HG03108 (cell line): Measurements from ENCODE around the gene CEP152.

Experiments used
- ATAC-seq: cut with Tn5 transposase; IDR thresholded peaks from one replicate; pipeline ENCODE4 v1.9.1; 2021; ENCODE audit warnings: moderate library complexity; ENCODE audit not compliant: unreplicated experiment

Gene CEP152

DNA sequence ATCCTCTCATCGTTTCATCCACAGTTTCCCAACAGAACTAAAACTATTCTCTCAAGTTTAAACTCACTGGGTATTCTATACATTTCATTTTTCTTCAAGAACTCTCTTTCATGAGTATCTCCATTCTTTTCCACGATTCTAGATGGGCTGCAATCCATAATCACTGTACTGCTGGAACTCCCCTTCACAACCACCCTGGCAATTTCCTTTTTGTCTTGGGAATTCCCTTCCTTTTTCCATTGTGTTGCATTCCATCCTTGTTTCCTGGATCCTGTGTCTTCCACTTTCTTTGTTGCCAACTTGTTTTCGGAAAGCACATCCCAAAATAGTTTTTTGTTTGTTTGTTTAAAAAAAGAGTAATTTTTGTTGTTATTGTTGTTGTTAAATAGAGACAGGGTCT is 98.3 kb downstream of the CEP152 start:
- ATAC-seq = no peak

DNA sequence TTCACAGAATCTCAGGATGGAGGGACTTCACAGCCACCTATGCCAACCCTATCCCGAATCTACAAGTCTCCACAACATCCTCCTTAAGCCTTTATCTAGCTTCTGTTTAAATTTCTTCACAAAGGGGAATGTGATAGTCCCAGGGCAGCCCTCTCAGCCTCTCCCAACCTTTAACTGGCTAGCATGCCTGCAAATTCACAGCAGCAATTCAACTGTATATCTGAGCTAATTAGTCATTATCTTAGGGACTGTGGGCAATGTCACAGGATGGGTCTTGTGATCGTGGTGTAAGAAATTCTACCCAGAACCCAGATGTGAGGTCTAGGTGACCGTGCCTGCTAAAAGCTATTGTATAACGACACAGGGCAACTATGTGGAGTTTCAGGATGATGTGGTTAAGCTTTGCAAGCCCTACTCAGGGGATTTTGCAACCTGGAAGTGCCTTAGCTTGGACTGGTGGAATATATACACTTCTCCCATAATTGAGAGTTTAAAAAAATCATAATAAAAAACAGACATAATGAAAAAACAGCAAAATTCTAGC is 99.8 kb downstream of the CEP152 start:
- ATAC-seq = no peak

DNA sequence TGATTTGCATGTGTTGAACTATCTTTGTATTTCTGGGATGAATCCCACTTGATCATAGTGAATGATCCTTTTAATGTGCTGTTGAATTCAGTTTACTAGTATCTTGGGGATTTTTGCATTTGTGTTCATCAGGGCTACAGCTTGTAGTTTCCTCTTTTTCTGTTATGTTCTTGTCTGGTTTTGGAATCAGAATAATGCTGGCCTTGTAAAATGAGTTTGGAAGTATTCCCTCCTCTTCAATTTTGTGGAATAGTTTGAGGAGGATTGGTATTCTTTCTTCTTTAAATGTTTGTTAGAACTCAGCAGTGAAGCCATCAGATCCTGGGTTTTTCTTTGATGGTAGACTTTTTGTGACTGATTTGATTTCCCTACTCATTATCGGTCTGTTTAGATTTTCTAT is 102.2 kb downstream of the CEP152 start:
- ATAC-seq = no peak

DNA sequence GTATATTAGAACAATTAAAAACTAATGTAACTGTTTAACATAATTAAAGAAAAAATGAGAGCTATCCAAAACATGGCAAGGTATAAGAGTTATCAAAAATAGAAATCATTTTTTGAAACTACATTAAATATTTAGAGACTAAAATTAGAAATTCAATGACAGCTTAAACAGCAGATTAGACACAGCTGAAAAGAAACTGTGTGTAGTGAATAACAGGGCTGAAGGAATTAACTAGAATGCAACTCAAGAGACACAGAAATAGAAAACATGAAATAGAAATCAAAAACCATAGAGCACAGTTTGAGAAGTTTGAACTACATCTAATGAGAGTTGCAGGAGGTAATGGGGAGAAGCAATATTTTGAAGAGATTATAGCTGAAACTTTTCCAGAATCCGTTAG is 105.5 kb downstream of the CEP152 start:
- ATAC-seq = no peak

DNA sequence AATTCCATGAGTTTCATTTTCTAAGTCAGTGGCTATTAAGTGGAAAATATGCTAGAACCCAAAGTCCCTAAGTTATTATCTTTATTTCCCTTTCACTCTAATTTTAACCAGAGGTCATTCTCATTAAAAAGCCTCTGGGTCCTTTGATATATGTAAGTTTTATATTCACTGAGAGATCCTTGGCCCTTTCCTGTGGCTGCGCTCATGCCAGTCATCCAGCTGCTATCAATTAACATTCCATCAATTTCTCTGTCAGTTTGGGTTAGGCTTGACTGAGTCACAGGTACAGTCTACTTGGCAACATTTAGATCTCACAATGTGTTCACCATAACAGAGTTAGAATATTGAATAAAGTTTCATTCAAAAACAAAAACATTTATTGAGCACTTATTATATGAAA is 107.3 kb downstream of the CEP152 start:
- ATAC-seq = no peak

DNA sequence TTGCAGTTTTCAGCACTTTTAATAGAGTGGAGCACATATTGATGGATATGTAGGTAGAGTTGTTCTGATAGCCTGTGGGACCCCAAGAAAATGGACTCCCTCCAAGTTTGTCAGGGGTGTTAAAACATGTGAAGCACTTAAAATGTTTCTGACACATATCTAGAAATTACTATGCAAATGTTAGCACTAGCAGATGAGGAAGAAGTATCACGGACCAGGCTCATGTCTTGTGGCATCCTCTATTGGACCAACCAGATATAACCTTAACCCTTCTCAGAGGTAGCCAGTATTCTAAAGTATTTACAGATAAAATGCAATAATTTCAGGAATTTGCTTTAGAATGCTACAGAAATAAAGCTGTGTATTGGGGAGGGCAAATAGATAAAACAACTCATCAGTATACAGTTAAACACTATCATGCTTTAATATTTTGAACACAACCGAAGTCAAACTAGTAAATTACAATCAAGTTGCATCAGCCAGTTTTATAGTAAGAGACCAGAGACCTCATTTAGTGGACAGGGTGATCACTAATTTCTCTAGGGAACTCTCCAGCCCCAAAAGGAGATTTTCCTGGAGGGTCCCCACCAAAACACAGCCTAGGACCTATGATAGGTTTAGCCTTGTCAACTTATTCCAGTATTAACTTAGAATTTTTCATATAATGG is 108.2 kb downstream of the CEP152 start:
- no peak for ATAC-seq

DNA sequence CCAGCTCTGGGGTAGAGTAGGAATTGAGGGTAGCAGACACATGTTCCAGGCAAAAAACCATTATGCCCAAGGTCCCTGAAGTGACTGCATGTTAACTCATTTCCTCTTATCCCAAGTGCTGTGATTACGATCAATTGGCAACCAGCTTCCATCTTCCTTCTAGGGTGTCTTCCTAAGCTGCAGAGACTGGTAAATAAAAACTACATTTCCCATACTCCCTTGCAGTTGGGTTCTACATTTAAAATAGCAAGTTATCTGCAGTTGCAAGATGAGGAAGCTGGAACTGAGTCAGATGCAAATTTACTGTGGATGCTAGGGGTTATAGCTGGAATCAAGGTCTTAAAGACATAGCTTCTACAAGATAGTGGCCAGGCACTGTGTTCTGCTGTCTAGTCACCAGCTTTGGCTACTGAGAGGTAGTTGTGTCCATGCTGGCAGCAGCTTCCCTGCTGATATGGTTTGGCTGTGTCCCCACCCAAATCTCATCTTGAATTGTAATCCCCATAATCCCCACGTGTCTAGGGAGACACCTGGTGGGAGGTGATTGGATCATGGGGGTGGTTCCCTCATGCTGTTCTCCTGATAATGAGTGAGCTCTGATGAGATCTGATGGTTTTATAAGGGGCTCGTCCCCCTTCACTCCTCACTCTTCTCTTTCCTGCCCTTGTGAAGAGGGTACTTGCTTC is 114.1 kb downstream of the CEP152 start:
- no peak for ATAC-seq

DNA sequence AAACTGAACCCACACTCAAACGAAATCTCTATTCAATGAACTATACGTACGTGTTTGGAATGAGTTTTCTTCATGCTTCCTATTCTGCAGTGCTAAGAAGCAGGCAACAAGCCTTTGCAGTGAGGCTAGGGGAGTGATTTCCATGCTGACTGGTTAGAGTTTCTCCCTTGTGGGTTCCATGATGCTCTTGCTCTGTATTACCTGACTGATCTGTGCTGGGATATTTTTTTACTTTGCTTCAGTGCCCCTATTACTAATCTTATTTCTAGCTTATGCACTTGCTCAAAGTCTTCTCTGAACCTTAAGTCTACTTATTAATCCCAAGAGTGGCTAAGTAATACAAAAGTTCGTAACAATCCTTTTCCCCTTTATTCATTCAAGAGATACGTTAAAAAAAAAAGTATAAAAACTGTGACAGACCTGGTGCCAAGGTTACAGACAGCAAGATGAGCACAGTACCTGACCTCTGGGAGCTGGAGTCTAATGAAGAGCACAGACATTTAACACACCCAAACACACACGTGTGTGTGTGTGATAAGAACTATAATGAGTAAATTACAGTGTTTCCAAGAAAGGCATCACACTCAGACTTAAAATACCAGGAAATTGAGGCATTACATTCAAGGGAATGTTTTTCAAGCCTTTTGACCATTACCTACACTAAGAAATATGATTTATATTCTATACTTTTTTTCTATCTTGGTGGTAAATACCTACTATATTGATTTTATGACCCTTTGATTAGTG is 114.9 kb downstream of the CEP152 start:
- ATAC-seq = no peak

DNA sequence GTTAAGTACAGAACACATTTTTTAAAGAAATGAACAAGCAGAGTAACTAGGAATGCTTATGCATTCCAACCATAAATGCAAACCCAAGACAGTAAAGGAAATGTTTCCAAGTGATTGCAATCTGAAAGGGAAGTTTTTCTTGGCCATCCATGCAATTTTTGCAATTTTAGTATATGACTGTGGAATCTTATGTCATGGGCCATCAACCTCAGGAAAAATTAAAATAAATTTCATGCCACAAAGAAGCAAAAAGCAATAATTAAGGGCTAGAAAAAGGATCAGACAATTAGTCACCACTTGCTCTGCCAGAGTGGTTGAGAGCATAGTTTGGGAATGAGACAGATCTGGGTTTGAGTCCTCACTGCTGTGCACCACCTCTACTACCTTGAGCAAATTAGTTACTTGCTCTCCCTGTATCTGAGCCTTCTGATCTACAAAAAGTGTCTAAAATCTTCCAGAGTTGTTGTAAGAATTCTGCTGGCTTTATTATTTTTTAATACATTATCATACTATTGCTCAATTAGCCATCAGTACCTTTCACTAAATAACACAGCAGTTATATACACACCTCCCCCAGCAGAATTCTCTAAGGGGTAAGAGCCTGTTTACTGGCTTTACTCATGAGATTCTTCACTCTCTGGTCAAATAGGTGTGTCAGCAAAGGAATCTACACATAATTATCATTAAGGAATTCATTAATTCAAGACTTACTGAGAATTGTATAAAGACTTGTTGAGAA is 115.6 kb downstream of the CEP152 start:
- no peak for ATAC-seq

DNA sequence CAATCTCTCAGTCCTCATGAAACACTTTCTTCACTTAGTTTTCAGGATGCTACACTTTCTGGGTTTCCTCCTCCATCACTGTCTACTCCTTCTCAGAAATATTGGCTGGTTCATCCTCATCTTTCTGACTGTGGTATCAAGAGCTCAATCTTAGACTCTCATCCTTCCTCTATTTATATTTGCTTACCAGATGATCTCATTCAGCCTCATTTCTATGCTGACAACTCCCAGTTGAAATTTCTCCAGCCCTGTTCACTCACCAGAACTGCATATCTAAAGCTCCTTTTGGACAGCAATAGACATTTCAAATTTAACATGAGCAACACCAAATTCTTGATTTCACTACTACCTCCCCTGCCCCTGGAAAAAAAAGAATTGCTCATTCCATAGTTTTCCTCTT is 117.4 kb downstream of the CEP152 start:
- no peak for ATAC-seq

DNA sequence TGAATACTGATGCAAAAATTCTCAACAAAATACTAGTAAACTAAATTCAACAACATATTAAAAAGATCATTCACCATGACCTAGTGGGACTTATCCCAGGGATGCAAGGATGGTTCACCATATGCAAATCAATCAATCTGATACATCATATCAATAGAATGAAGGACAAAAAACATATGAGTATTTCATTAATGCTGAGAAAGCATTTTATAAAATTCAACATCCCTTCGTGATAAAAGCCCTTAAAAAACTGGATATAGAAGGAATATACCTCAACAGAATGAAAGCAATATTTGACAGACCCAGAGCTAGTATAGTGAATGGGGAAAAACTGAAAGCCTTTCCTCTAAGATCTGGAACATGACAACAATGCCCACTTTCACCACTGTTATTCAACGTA is 122.4 kb downstream of the CEP152 start:
- no peak for ATAC-seq
